Measurements from ENCODE around the gene TLE4.

The TLE4 gene

GRCh38 chr9:79671558-79671957 lies 99.8 kb downstream of the TLE4 start:
- Histone ChIP-seq H3K4me2 (no peak overlapping the region), H3K36me3 (peaks cover 51 to 100% (median 97%) of the 10 kb centered on the region in 11 experiments), H3K27ac (no peak overlapping the region), H4K20me1 (peaks cover 0 to 22% (median 0%) of the 10 kb centered on the region in 11 experiments; a peak in 5 of 22 replicates), H3K9ac (no peak overlapping the region), H3K9me3 (replicated peaks in 1 of 11) (peaks cover 0 to 9% (median 0%) of the 10 kb centered on the region in 11 experiments; a peak in 4 of 22 replicates), H3K4me1 (peaks cover 0 to 17% (median 4%) of the 10 kb centered on the region in 10 experiments; a peak in 6 of 20 replicates), H3K27me3 (no peaks in the 10 kb centered on the region), H3K4me3 (no peak overlapping the region)
- TF ChIP-seq Cebpa-rat (IDR thresholded peaks at IDR 0.05) = no peak

- Histone ChIP-seq H3K9me3 (replicated peaks in 1 of 11) (peaks cover 0 to 13% (median 2%) of the 10 kb centered on the region in 11 experiments; a peak in 5 of 22 replicates), H4K20me1 (peaks cover 0 to 24% (median 2%) of the 10 kb centered on the region in 11 experiments; a peak in 5 of 22 replicates), H3K4me2 (no peak overlapping the region), H3K27ac (no peak overlapping the region), H3K36me3 (peaks cover 45 to 100% (median 97%) of the 10 kb centered on the region in 11 experiments), H3K27me3 (no peaks in the 10 kb centered on the region), H3K9ac (no peak overlapping the region), H3K4me1 (peaks cover 0 to 14% (median 4%) of the 10 kb centered on the region in 10 experiments; a peak in 5 of 20 replicates), H3K4me3 (no peak overlapping the region)
- no peak for TF ChIP-seq Cebpa-rat (IDR thresholded peaks at IDR 0.05)
Measured at GRCh38 chr9:79672236-79672635, 100.5 kb downstream of the TLE4 start.

- Histone ChIP-seq H3K9me3 (replicated peaks in 1 of 11) (peaks cover 0 to 13% (median 5%) of the 10 kb centered on the region in 11 experiments; a peak in 6 of 22 replicates), H3K4me1 (peaks cover 0 to 14% (median 4%) of the 10 kb centered on the region in 10 experiments; a peak in 5 of 20 replicates), H3K27ac (no peak overlapping the region), H3K9ac (no peak overlapping the region), H3K36me3 (peaks cover 42 to 100% (median 97%) of the 10 kb centered on the region in 11 experiments), H4K20me1 (peaks cover 0 to 24% (median 3%) of the 10 kb centered on the region in 11 experiments; a peak in 5 of 22 replicates), H3K27me3 (no peaks in the 10 kb centered on the region), H3K4me3 (no peak overlapping the region), H3K4me2 (no peak overlapping the region)
- TF ChIP-seq Cebpa-rat (IDR thresholded peaks at IDR 0.05) = no peak
Measured at GRCh38 chr9:79672891-79673290, 101.1 kb downstream of the TLE4 start.

- Histone ChIP-seq H3K9ac (no peak overlapping the region), H3K27ac (no peak overlapping the region), H3K4me2 (no peak overlapping the region), H4K20me1 (peaks cover 0 to 24% (median 0%) of the 10 kb centered on the region in 11 experiments; a peak in 5 of 22 replicates), H3K27me3 (no peaks in the 10 kb centered on the region), H3K36me3 (peaks cover 38 to 100% (median 97%) of the 10 kb centered on the region in 11 experiments), H3K4me3 (no peak overlapping the region), H3K9me3 (replicated peaks in 1 of 11) (peaks cover 0 to 13% (median 7%) of the 10 kb centered on the region in 11 experiments; a peak in 6 of 22 replicates), H3K4me1 (peaks cover 0 to 14% (median 4%) of the 10 kb centered on the region in 10 experiments; a peak in 5 of 20 replicates)
- no peak for TF ChIP-seq Cebpa-rat (IDR thresholded peaks at IDR 0.05)
Measured at GRCh38 chr9:79673614-79674013, 101.8 kb downstream of the TLE4 start.

- Histone ChIP-seq H3K4me1 (peaks cover 0 to 10% (median 4%) of the 10 kb centered on the region in 10 experiments; a peak in 5 of 20 replicates), H3K36me3 (peaks cover 38 to 96% (median 92%) of the 10 kb centered on the region in 11 experiments), H3K9ac (no peak overlapping the region), H3K9me3 (replicated peaks in 1 of 11) (peaks cover 0 to 13% (median 7%) of the 10 kb centered on the region in 11 experiments; a peak in 6 of 22 replicates), H3K27me3 (no peaks in the 10 kb centered on the region), H3K27ac (no peak overlapping the region), H4K20me1 (peaks cover 0 to 19% (median 0%) of the 10 kb centered on the region in 11 experiments; a peak in 5 of 22 replicates), H3K4me2 (no peak overlapping the region), H3K4me3 (no peak overlapping the region)
- no peak for TF ChIP-seq Cebpa-rat (IDR thresholded peaks at IDR 0.05)
Measured at GRCh38 chr9:79674052-79674777, 102.5 kb downstream of the TLE4 start.

GRCh38 chr9:79681576-79681975 lies 109.8 kb downstream of the TLE4 start:
- H3K9me3 ChIP-seq (replicated peaks in 1 of 11) = peaks cover 0 to 12% (median 4%) of the 10 kb centered on the region in 11 experiments; a peak in 5 of 22 replicates
- peaks cover 7 to 63% (median 38%) of the 10 kb centered on the region in 11 experiments for H3K36me3 ChIP-seq
- no peak for TF ChIP-seq Cebpa-rat (IDR thresholded peaks at IDR 0.05)
- H3K4me2 ChIP-seq = peak overlapping the region in 1 of 11 experiments; percentile 10; a peak in 2 of 22 replicates
- H3K9ac ChIP-seq = no peak overlapping the region
- H3K4me1 ChIP-seq = peaks cover 3 to 53% (median 42%) of the 10 kb centered on the region in 10 experiments
- H3K27ac ChIP-seq = no peak overlapping the region
- H3K4me3 ChIP-seq = no peak overlapping the region
- H4K20me1 ChIP-seq = peaks cover 14 to 47% (median 27%) of the 10 kb centered on the region in 11 experiments; a peak in 18 of 22 replicates
- H3K27me3 ChIP-seq = no peaks in the 10 kb centered on the region

GRCh38 chr9:79682076-79682736 lies 110.4 kb downstream of the TLE4 start:
- peaks cover 9 to 60% (median 48%) of the 10 kb centered on the region in 10 experiments for H3K4me1 ChIP-seq

GRCh38 chr9:79684059-79684458 lies 112.3 kb downstream of the TLE4 start:
- H3K27ac ChIP-seq = no peak overlapping the region
- no peak for TF ChIP-seq Cebpa-rat (IDR thresholded peaks at IDR 0.05)
- peaks cover 7 to 60% (median 36%) of the 10 kb centered on the region in 11 experiments; a peak in 16 of 22 replicates for H3K36me3 ChIP-seq
- H3K9ac ChIP-seq = no peak overlapping the region
- H3K4me3 ChIP-seq = no peak overlapping the region
- H3K4me2 ChIP-seq = peak overlapping the region in 4 of 11 experiments; percentile 22 to 80 (median 37); a peak in 6 of 22 replicates
- H3K27me3 ChIP-seq = no peaks in the 10 kb centered on the region
- H4K20me1 ChIP-seq = peaks cover 18 to 71% (median 39%) of the 10 kb centered on the region in 11 experiments; a peak in 20 of 22 replicates
- no peaks in the 10 kb centered on the region for H3K9me3 ChIP-seq (replicated peaks in 1 of 11)
- peaks cover 10 to 78% (median 65%) of the 10 kb centered on the region in 10 experiments for H3K4me1 ChIP-seq

More at GRCh38 chr9:79682076-79682736, 110.4 kb downstream of the TLE4 start:
- Histone ChIP-seq H3K4me2 (peak overlapping the region in 6 of 11 experiments; percentile 7 to 34 (median 15); a peak in 7 of 22 replicates), H4K20me1 (peaks cover 14 to 53% (median 29%) of the 10 kb centered on the region in 11 experiments; a peak in 18 of 22 replicates), H3K27ac (no peak overlapping the region), H3K36me3 (peaks cover 7 to 58% (median 41%) of the 10 kb centered on the region in 11 experiments), H3K9me3 (replicated peaks in 1 of 11) (peaks cover 0 to 12% (median under 1%) of the 10 kb centered on the region in 11 experiments; a peak in 5 of 22 replicates), H3K9ac (no peak overlapping the region), H3K27me3 (no peaks in the 10 kb centered on the region), H3K4me3 (no peak overlapping the region)
- TF ChIP-seq Cebpa-rat (IDR thresholded peaks at IDR 0.05) = no peak
